PC-3 (cell line): ENCODE measurements around the gene PRM2. TPM values are rescaled to one million over a fixed set of nuclear protein-coding genes. Genes with fewer than 3 reads are reported as not detected.

Experiments used
- ATAC-seq: fragments of 200-7000 bp; cut with Tn5 transposase; 2 replicates; pipeline ENCODE4 v1.9.1; 2020; ENCODE audit warnings: mild to moderate bottlenecking, moderate library complexity
- BruUV-seq: library from RNA; stranded (reverse); fragments of 400-500 nt; replicated peaks from 2 replicates; lab custom pipeline; 2021; lab: Mats Ljungman, UMichigan
- CTCF ChIA-PET: fragments of 300-600 bp; sonication (Branson Sonifier 250); formaldehyde crosslinking; loops from one replicate; lab custom pipeline; 2022; ENCODE audit warnings: antibody characterized with exemption; lab: Charles Lee
- POLR2A ChIA-PET: fragments of 300-600 bp; sonication (Branson Sonifier 250); formaldehyde crosslinking; loops from one replicate; lab custom pipeline; 2022; ENCODE audit warnings: antibody characterized with exemption; ENCODE audit not compliant: unreplicated experiment; lab: Charles Lee
- DNase-seq: peaks from one replicate; pipeline ENCODE4 v3.0.0-alpha.2; 2015
- H2AFZ ChIP-seq: fragments of 300-600 bp; sonication (generic); 2 replicates; pipeline ENCODE4 v1.6.0; 2016; ENCODE audit warnings: antibody characterized with exemption, low read length
- H3F3A ChIP-seq: fragments of 300-600 bp; sonication (generic); one replicate; pipeline ENCODE4 v1.6.0; 2017; ENCODE audit warnings: antibody characterized with exemption, low read length, control low read depth, mild to moderate bottlenecking; ENCODE audit not compliant: unreplicated experiment
- H3K27ac ChIP-seq: fragments of 300-600 bp; sonication (generic); 2 replicates; pipeline ENCODE4 v1.5.1; 2016; ENCODE audit warnings: mild to moderate bottlenecking, low read length
- H3K27me3 ChIP-seq: fragments of 300-600 bp; sonication (generic); 2 replicates; pipeline ENCODE4 v1.6.1; 2016; ENCODE audit warnings: low read length, mixed read lengths
- H3K36me3 ChIP-seq: fragments of 300-600 bp; sonication (generic); 2 replicates; pipeline ENCODE4 v1.6.1; 2016; ENCODE audit warnings: low read depth, mixed run types, low read length, mixed read lengths
- H3K4me1 ChIP-seq: fragments of 300-600 bp; sonication (generic); 2 replicates; pipeline ENCODE4 v1.5.1; 2016; ENCODE audit warnings: low read length; ENCODE audit not compliant: insufficient read depth
- H3K4me2 ChIP-seq: fragments of 300-600 bp; sonication (generic); 2 replicates; pipeline ENCODE4 v1.6.0; 2016; ENCODE audit warnings: low read length
- H3K4me3 ChIP-seq: fragments of 300-600 bp; sonication (generic); 2 replicates; pipeline ENCODE4 v1.5.1; 2016; ENCODE audit warnings: mild to moderate bottlenecking, low read length, mixed read lengths
- H3K79me2 ChIP-seq: fragments of 300-600 bp; sonication (generic); 2 replicates; pipeline ENCODE4 v1.6.1; 2017; ENCODE audit warnings: low read length, mixed read lengths
- H3K9ac ChIP-seq: fragments of 300-600 bp; sonication (generic); 2 replicates; pipeline ENCODE4 v1.6.0; 2016; ENCODE audit warnings: mild to moderate bottlenecking, low read length
- H3K9me2 ChIP-seq: fragments of 300-600 bp; sonication (generic); replicated peaks from 2 replicates; pipeline ENCODE4 v1.6.1; 2016; ENCODE audit warnings: mixed run types, low read length, mixed read lengths
- H3K9me3 ChIP-seq: fragments of 300-600 bp; sonication (generic); 2 replicates; pipeline ENCODE4 v1.6.1; 2016; ENCODE audit warnings: low read length, mixed read lengths
- H4K20me1 ChIP-seq: fragments of 300-600 bp; sonication (generic); 2 replicates; pipeline ENCODE4 v1.6.1; 2016; ENCODE audit warnings: low read length, mixed read lengths
- CTCF ChIP-seq: fragments of 300-600 bp; sonication (generic); conservative IDR thresholded peaks from 2 replicates; pipeline ENCODE4 v1.5.1; 2017; ENCODE audit warnings: antibody characterized with exemption, low read depth, mild to moderate bottlenecking, low read length
- EZH2 ChIP-seq: fragments of 300-600 bp; sonication (generic); IDR thresholded peaks from one replicate; pipeline ENCODE4 v1.6.1; 2017; ENCODE audit warnings: antibody characterized with exemption, mild to moderate bottlenecking, low read length; ENCODE audit not compliant: unreplicated experiment
- EZH2phosphoT487 ChIP-seq: fragments of 300-600 bp; sonication (generic); IDR thresholded peaks from 2 replicates; pipeline ENCODE4 v1.6.1; 2018; ENCODE audit warnings: mild to moderate bottlenecking, antibody characterized with exemption, low read length, borderline replicate concordance
- intact Hi-C: fragments of 100-400 bp; cut with micrococcal nuclease; formaldehyde crosslinking; loops from 2 replicates; pipeline ENCODE4 v1.9.0; 2023
- total RNA-seq: library from RNA; depleted of rRNA; stranded (reverse); fragments of >200 nt; gene quantifications from 2 replicates; pipeline ENCODE4 v1.2.3, GENCODE V29; 2014

Gene PRM2
- total RNA-seq, 1 experiment from 2014 or later: not detected

DNA sequence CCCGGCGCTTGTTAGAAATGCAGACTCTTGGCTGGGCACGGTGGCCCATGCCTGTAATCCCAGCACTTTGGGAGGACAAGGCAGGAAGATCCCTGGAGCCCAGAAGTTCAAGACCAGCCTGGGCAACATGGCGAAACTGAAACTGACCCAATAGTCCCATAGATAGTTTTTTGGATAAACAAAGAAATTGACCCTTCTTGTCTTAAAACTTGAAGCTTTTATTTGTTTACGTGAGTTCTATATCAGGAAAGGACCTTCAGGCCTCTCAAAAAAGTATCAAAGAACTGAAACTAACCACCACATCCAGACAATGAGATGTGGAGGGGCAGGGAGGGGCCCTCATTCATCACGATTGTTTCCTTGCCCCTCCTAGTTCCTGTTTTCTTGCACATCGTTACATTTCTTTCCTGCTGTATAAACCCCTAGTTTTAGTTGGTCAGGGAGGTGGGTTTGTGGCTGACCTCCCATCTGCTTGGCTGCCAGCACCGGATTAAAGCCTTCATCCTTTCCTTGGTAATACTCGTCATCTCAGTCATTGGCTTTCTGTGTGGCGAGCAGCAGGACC is 34.8 kb upstream of the PRM2 start:
- Histone ChIP-seq H3K36me3 (no peaks in the 10 kb centered on the region), H3K4me3 (no peak overlapping the region), H4K20me1 (no peaks in the 10 kb centered on the region), H3K9me3 (no peaks in the 10 kb centered on the region), H3K79me2 (no peaks in the 10 kb centered on the region), H3K9ac (no peak overlapping the region), H3F3A (no peaks in the 10 kb centered on the region), H3K4me1 (peaks cover 8% of the 10 kb centered on the region; the same call in 1 of the 2 replicates), H3K9me2 (no peaks in the 10 kb centered on the region), H3K27ac (no peak overlapping the region), H3K27me3 (no peaks in the 10 kb centered on the region), H2AFZ (no peak overlapping the region), H3K4me2 (no peak overlapping the region)
- DNase-seq (no peak), ATAC-seq (no peak)
- ChIA-PET CTCF (no interaction called here), POLR2A (no interaction called here)
- BruUV-seq: no TSS peak
- TF ChIP-seq EZH2 (no peak), EZH2phosphoT487 (no peak), CTCF (no peak)
- intact Hi-C loops: no loop called here

DNA sequence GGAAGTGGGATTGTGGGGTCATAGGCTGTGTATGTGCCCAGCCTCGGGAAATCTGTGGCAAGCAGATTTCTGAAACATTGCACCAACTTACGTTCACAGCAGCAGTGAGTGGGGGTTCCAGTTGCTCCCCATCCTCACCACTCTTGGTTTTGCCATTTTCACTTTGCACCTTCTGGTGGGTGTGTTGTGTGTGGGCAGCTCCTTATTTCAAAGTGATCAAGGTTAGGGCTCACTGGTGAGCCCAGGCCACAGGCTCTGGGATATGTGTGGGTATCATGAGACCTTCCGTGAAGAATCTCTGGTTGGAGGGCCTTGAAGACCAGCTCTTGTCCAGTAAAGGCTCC is 34.3 kb upstream of the PRM2 start:
- Histone ChIP-seq H3K27ac (no peak overlapping the region), H3K4me2 (no peak overlapping the region), H3K27me3 (no peaks in the 10 kb centered on the region), H4K20me1 (no peaks in the 10 kb centered on the region), H3K79me2 (no peaks in the 10 kb centered on the region), H3F3A (no peaks in the 10 kb centered on the region), H3K9me3 (no peaks in the 10 kb centered on the region), H3K4me1 (peaks cover 8% of the 10 kb centered on the region; the same call in 1 of the 2 replicates), H3K4me3 (no peak overlapping the region), H3K9ac (no peak overlapping the region), H3K36me3 (no peaks in the 10 kb centered on the region), H3K9me2 (no peaks in the 10 kb centered on the region), H2AFZ (no peak overlapping the region)
- POLR2A ChIA-PET: no interaction called here
- CTCF ChIA-PET: no interaction called here
- BruUV-seq: no TSS peak
- ATAC-seq (no peak), DNase-seq (no peak)
- intact Hi-C loops: no loop called here
- TF ChIP-seq CTCF (no peak), EZH2phosphoT487 (no peak), EZH2 (no peak)

- CTCF ChIA-PET: no interaction called here
Observed at GRCh38 chr16:11309895-11310633, 33.8 kb upstream of the PRM2 start.

More at GRCh38 chr16:11309895-11310633, 33.8 kb upstream of the PRM2 start:
- ATAC-seq (no peak), DNase-seq (no peak)
- H3K27me3 ChIP-seq: no peaks in the 10 kb centered on the region
- H3K4me3 ChIP-seq: no peak overlapping the region
- H3K36me3 ChIP-seq: no peaks in the 10 kb centered on the region
- H4K20me1 ChIP-seq: no peaks in the 10 kb centered on the region
- BruUV-seq: no TSS peak
- no peak overlapping the region for H3K9ac ChIP-seq
- no peaks in the 10 kb centered on the region for H3K79me2 ChIP-seq
- H3K4me2 ChIP-seq: no peak overlapping the region
- H3K27ac ChIP-seq: no peak overlapping the region
- H2AFZ ChIP-seq: no peak overlapping the region
- intact Hi-C loops: no loop called here
- TF ChIP-seq EZH2phosphoT487: no peak
- TF ChIP-seq CTCF: no peak
- TF ChIP-seq EZH2: no peak
- POLR2A ChIA-PET: no interaction called here
- peaks cover 8% of the 10 kb centered on the region; the same call in 1 of the 2 replicates for H3K4me1 ChIP-seq
- no peaks in the 10 kb centered on the region for H3K9me2 ChIP-seq
- H3F3A ChIP-seq: no peaks in the 10 kb centered on the region
- no peaks in the 10 kb centered on the region for H3K9me3 ChIP-seq
